Mesenchymal stem cell (in vitro differentiated cells and primary cell): ENCODE results near the gene CCDC106.

Experiments used
- DNase-seq: peaks from one replicate; pipeline ENCODE4 v3.0.0-alpha.2; 2013
- H2AFZ ChIP-seq: one replicate; pipeline ENCODE4 v1.6.1; 2013; ENCODE audit warnings: low read depth, mild to moderate bottlenecking, control low read depth, inconsistent platforms, low read length, moderate library complexity
- H2AK5ac ChIP-seq: 2 replicates; pipeline ENCODE4 v1.6.1; 2013; ENCODE audit warnings: low read length, moderate library complexity, mild to moderate bottlenecking, inconsistent platforms; ENCODE audit not compliant: severe bottlenecking
- H2BK120ac ChIP-seq: one replicate; pipeline ENCODE4 v1.6.1; 2013; ENCODE audit warnings: low read depth, mild to moderate bottlenecking, inconsistent platforms, low read length, moderate library complexity
- H2BK12ac ChIP-seq, 2 experiments: one replicate each; pipeline ENCODE4 v1.6.1; 2013; ENCODE audit warnings: inconsistent platforms in 2 of 2, low read length in 2 of 2, mild to moderate bottlenecking in 2 of 2, moderate library complexity in 2 of 2, control low read depth in 1 of 2
- H2BK15ac ChIP-seq: one replicate; pipeline ENCODE4 v1.6.1; 2013; ENCODE audit warnings: mild to moderate bottlenecking, low read depth, inconsistent platforms; ENCODE audit not compliant: poor library complexity, severe bottlenecking
- H2BK5ac ChIP-seq: 2 replicates; pipeline ENCODE4 v1.6.1; 2013; ENCODE audit warnings: low read depth, mild to moderate bottlenecking, low read length, control low read depth, inconsistent platforms; ENCODE audit not compliant: poor library complexity, severe bottlenecking
- H3K14ac ChIP-seq, 2 experiments: one replicate each; pipeline ENCODE4 v1.6.1; 2013; ENCODE audit warnings: inconsistent platforms in 2 of 2, low read length in 2 of 2, control low read depth in 1 of 2, mild to moderate bottlenecking in 1 of 2, moderate library complexity in 1 of 2
- H3K18ac ChIP-seq, 2 experiments: one replicate each; pipeline ENCODE4 v1.6.1; 2013; ENCODE audit warnings: inconsistent platforms in 2 of 2, low read length in 2 of 2, control low read depth in 1 of 2, low read depth in 1 of 2, mild to moderate bottlenecking in 1 of 2
- H3K23ac ChIP-seq, 2 experiments: one replicate each; pipeline ENCODE4 v1.6.1; 2013; ENCODE audit warnings: inconsistent platforms in 2 of 2, low read length in 2 of 2, mild to moderate bottlenecking in 2 of 2, moderate library complexity in 2 of 2, control low read depth in 1 of 2
- H3K27ac ChIP-seq: 2 replicates; pipeline ENCODE4 v1.5.1; 2013; ENCODE audit warnings: mild to moderate bottlenecking, moderate library complexity, low read length, control low read depth, inconsistent platforms; ENCODE audit not compliant: poor library complexity, severe bottlenecking
- H3K27me3 ChIP-seq, 2 experiments: 2 replicates each; pipeline versions ENCODE4 v1.6.1 to v1.7.0; 2013; ENCODE audit warnings: low read length in 2 of 2, mild to moderate bottlenecking in 2 of 2, moderate library complexity in 2 of 2, control low read depth in 1 of 2, inconsistent platforms in 1 of 2; ENCODE audit not compliant: control insufficient read depth in 1 of 2, insufficient read depth in 1 of 2
- H3K36me3 ChIP-seq, 2 experiments: 2 replicates each; pipeline versions ENCODE4 v1.6.1 to v1.7.0; 2013; ENCODE audit warnings: low read length in 2 of 2, control low read depth in 1 of 2, inconsistent platforms in 1 of 2, low read depth in 1 of 2, mild to moderate bottlenecking in 1 of 2; ENCODE audit not compliant: insufficient read depth in 2 of 2, control insufficient read depth in 1 of 2
- H3K4ac ChIP-seq, 2 experiments: one replicate each; pipeline ENCODE4 v1.6.1; 2013; ENCODE audit warnings: inconsistent platforms in 2 of 2, low read length in 2 of 2, mild to moderate bottlenecking in 2 of 2, moderate library complexity in 2 of 2, control low read depth in 1 of 2, low read depth in 1 of 2
- H3K4me1 ChIP-seq: 2 replicates; pipeline ENCODE4 v1.6.1; 2013; ENCODE audit warnings: low read depth, low read length, control low read depth; ENCODE audit not compliant: control insufficient read depth, insufficient read depth
- H3K4me2 ChIP-seq: 2 replicates; pipeline ENCODE4 v1.6.1; 2013; ENCODE audit warnings: low read length, mild to moderate bottlenecking, inconsistent platforms; ENCODE audit not compliant: poor library complexity, severe bottlenecking
- H3K4me3 ChIP-seq, 2 experiments: 2 replicates each; pipeline versions ENCODE4 v1.5.1 to v1.7.0; 2013; ENCODE audit warnings: low read length in 2 of 2, mild to moderate bottlenecking in 2 of 2, control low read depth in 1 of 2, low read depth in 1 of 2; ENCODE audit not compliant: insufficient read depth in 1 of 2
- H3K79me1 ChIP-seq: replicated peaks from 2 replicates; pipeline ENCODE4 v1.6.1; 2013; ENCODE audit warnings: mild to moderate bottlenecking, control low read depth, low read length, inconsistent platforms; ENCODE audit not compliant: poor library complexity, severe bottlenecking
- H3K9ac ChIP-seq: 2 replicates; pipeline ENCODE4 v1.7.0; 2013; ENCODE audit warnings: mild to moderate bottlenecking, low read length, moderate library complexity
- H3K9me3 ChIP-seq: 2 replicates; pipeline ENCODE4 v1.7.0; 2013; ENCODE audit warnings: mild to moderate bottlenecking, low read length; ENCODE audit not compliant: control insufficient read depth
- H4K8ac ChIP-seq: one replicate; pipeline ENCODE4 v1.6.1; 2013; ENCODE audit warnings: inconsistent platforms, mild to moderate bottlenecking, low read length, moderate library complexity
- H4K91ac ChIP-seq: one replicate; pipeline ENCODE4 v1.6.1; 2013; ENCODE audit warnings: mild to moderate bottlenecking, low read length, inconsistent platforms
- WGBS: methylation state at CpG from one replicate; pipeline ENCODE4 v1.1.7; 2013; ENCODE audit warnings: mixed read lengths; 5-methylcytosine and 5-hydroxymethylcytosine counted together

Gene CCDC106

DNA sequence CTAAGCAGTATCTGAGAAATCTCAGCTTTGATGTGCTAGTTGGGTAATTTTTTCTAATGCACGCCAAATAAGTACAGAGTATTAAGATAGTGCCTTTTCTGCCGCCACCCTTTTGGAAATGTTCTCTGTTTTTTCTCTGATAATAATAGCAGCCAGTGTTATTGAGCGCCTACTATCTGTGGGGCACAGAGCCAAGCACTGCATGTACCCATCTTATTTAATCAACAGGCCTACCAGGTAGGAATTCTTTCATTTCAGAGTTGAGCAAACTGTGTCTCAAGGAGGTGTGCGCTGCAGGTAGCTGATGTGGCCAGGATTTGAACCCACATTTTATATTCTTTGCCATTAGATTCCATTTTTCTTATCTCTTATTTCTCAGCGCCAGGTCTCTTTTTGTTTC is 28.4 kb downstream of the CCDC106 start:
- Histone ChIP-seq H3K23ac (no peak overlapping the region), H3K36me3 (peaks cover 51 to 56% of the 10 kb centered on the region in 2 experiments)
- 97% methylated on average over 5 of the region's 5 CpGs for WGBS

DNA sequence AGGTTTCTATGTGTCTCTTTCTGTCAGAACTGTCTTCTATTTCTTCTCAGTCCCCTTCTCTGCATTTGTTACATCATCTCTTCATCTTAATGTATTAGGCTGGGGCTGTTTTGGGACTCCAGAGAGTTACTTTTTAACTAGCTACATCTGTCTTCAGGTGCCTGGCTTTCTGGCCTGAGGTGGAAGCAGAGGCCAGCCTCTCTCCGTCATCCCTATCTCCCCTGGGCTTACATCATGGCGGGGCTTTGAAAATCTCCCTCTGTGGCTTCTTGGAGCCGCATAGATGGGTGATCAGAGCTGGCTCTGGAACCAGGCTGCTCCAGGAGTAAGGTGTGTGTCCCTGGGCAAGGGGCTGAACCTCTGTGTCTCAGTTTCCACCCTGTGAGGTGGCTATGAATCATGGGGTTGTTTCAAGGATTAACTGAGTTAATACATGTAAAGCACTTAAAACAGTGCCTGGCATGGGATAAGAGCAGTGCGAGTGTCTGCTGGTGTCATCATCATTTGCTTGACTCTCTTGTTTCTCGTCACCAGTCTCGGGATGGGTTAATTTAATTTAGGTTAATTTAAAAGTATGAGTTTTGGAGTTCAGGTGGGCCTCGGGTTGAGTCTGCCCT is 29.0 kb downstream of the CCDC106 start:
- Histone ChIP-seq H2BK5ac (no peak overlapping the region), H3K4ac (no peak overlapping the region), H3K4me1 (peaks cover 48% of the 10 kb centered on the region), H2AK5ac (peak overlapping the region; percentile 21), H2AFZ (no peak overlapping the region), H3K23ac (peak overlapping the region in 1 of 2 experiments; percentile 10), H3K79me1 (peaks cover 2% of the 10 kb centered on the region), H2BK120ac (no peak overlapping the region), H4K91ac (no peak overlapping the region), H3K27me3 (no peaks in the 10 kb centered on the region), H4K8ac (peak overlapping the region; percentile 20), H2BK12ac (no peak overlapping the region), H3K18ac (no peak overlapping the region), H3K9me3 (no peaks in the 10 kb centered on the region), H3K14ac (no peak overlapping the region), H3K4me2 (peak overlapping the region; percentile 35), H3K9ac (peak overlapping the region; percentile 97), H3K4me3 (peak overlapping the region in 1 of 2 experiments; percentile 96), H3K27ac (no peak overlapping the region), H2BK15ac (no peak overlapping the region), H3K36me3 (peaks cover 50 to 59% of the 10 kb centered on the region in 2 experiments)
- WGBS, result 92% methylated on average over 7 of the region's 7 CpGs
- DNase-seq, result no peak

More for the DNA sequence above, 28.4 kb downstream of the CCDC106 start:
- Histone ChIP-seq H3K4me3 (peak overlapping the region in 1 of 2 experiments; percentile 96), H3K79me1 (peaks cover 2% of the 10 kb centered on the region), H2BK15ac (no peak overlapping the region), H3K4me1 (peaks cover 51% of the 10 kb centered on the region), H3K4ac (no peak overlapping the region), H3K9me3 (no peaks in the 10 kb centered on the region), H2BK120ac (no peak overlapping the region), H4K91ac (no peak overlapping the region), H2BK5ac (no peak overlapping the region), H2BK12ac (no peak overlapping the region), H3K4me2 (peak overlapping the region; percentile 35), H2AFZ (no peak overlapping the region), H4K8ac (no peak overlapping the region), H3K9ac (peak overlapping the region; percentile 97), H3K14ac (no peak overlapping the region), H3K27ac (no peak overlapping the region), H3K27me3 (no peaks in the 10 kb centered on the region), H2AK5ac (no peak overlapping the region), H3K18ac (no peak overlapping the region)
- DNase-seq, result no peak

DNA sequence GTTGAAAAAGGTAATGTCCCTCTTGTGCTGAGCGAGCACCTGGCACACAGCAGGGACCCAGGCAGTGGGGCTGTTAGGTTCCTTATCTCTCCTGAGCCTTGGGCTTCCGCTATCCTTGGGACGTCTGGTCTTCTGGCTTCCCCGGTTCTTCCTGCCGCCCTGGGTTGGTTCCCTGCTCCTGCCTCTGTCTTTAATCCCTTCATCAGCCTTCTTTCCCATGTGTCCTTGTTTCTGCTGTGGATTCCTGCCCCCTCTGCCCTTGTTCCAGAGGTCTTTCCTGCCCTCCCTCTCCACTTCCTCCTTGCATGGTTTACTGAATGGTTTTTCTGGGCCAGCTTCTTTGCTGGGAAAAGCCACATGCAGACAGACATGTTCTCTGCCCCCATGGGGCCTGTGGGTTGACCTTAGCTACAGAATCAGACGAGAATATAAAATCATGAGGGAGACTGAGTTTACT is 29.6 kb downstream of the CCDC106 start:
- no peaks in the 10 kb centered on the region for H3K9me3 ChIP-seq
- H2AFZ ChIP-seq, result no peak overlapping the region
- H3K27me3 ChIP-seq, result no peaks in the 10 kb centered on the region
- no peak overlapping the region for H2BK15ac ChIP-seq
- peaks cover 2% of the 10 kb centered on the region for H3K79me1 ChIP-seq
- H3K4ac ChIP-seq, result no peak overlapping the region
- H3K9ac ChIP-seq, result peak overlapping the region; percentile 97
- H2BK5ac ChIP-seq, result no peak overlapping the region
- H2AK5ac ChIP-seq, result no peak overlapping the region
- H3K14ac ChIP-seq, result no peak overlapping the region
- no peak overlapping the region for H3K23ac ChIP-seq
- no peak overlapping the region for H3K18ac ChIP-seq
- H2BK120ac ChIP-seq, result no peak overlapping the region
- H3K27ac ChIP-seq, result no peak overlapping the region
- WGBS, result 64% methylated on average over 6 of the region's 6 CpGs
- H4K91ac ChIP-seq, result no peak overlapping the region
- H3K36me3 ChIP-seq, result peaks cover 54 to 62% of the 10 kb centered on the region in 2 experiments
- no peak overlapping the region for H4K8ac ChIP-seq
- H3K4me1 ChIP-seq, result peaks cover 51% of the 10 kb centered on the region
- H3K4me3 ChIP-seq, result peak overlapping the region in 1 of 2 experiments; percentile 96
- no peak for DNase-seq
- no peak overlapping the region for H3K4me2 ChIP-seq
- H2BK12ac ChIP-seq, result no peak overlapping the region

DNA sequence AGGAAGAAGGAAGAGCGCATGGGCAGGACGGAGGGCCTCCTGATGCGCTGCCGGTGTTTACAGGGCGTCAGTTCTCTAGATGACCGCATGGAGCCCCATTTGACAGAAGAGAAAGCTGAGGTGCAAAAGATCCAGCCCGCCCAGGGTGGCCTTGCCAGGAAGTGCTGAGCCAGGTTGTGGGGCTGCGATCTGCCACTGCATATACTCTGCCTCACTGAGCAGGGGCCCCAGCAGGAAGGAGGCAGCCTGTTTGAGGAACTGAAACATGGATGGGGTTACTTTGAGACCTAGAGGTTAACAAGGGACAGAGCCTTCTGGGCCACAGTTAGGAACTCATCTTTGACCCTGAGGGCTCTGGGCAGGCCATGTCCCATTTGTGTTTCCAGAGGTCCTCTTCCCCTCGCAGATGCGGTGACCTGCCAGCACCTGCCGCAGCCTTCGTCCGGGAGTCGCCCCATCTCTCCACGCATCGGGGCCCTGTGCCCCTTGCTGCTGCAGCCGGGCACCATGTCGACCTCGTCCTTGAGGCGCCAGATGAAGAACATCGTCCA is 30.2 kb downstream of the CCDC106 start:
- 97% methylated on average over 21 of the region's 21 CpGs for WGBS
- Histone ChIP-seq H3K4me3 (no peak overlapping the region), H2BK15ac (no peak overlapping the region), H3K27me3 (no peaks in the 10 kb centered on the region), H2AK5ac (no peak overlapping the region), H4K8ac (no peak overlapping the region), H3K36me3 (peaks cover 54 to 62% of the 10 kb centered on the region in 2 experiments), H4K91ac (peak overlapping the region; percentile 43), H3K4me2 (no peak overlapping the region), H3K18ac (no peak overlapping the region), H2AFZ (no peak overlapping the region), H2BK5ac (no peak overlapping the region), H2BK120ac (no peak overlapping the region), H3K14ac (no peak overlapping the region), H3K4me1 (peaks cover 51% of the 10 kb centered on the region), H3K9ac (peak overlapping the region; percentile 97), H3K4ac (no peak overlapping the region), H3K9me3 (no peaks in the 10 kb centered on the region), H3K23ac (no peak overlapping the region), H3K79me1 (peaks cover 2% of the 10 kb centered on the region), H3K27ac (no peak overlapping the region), H2BK12ac (no peak overlapping the region)
- no peak for DNase-seq
